ENCODE data around the gene PXMP2. TPM values are rescaled to one million over a fixed set of nuclear protein-coding genes. Genes with fewer than 3 reads are reported as not detected.

Gene PXMP2
- total and polyA plus RNA-seq, 11 donors = 23.9 to 149 (median 39.7) TPM

DNA sequence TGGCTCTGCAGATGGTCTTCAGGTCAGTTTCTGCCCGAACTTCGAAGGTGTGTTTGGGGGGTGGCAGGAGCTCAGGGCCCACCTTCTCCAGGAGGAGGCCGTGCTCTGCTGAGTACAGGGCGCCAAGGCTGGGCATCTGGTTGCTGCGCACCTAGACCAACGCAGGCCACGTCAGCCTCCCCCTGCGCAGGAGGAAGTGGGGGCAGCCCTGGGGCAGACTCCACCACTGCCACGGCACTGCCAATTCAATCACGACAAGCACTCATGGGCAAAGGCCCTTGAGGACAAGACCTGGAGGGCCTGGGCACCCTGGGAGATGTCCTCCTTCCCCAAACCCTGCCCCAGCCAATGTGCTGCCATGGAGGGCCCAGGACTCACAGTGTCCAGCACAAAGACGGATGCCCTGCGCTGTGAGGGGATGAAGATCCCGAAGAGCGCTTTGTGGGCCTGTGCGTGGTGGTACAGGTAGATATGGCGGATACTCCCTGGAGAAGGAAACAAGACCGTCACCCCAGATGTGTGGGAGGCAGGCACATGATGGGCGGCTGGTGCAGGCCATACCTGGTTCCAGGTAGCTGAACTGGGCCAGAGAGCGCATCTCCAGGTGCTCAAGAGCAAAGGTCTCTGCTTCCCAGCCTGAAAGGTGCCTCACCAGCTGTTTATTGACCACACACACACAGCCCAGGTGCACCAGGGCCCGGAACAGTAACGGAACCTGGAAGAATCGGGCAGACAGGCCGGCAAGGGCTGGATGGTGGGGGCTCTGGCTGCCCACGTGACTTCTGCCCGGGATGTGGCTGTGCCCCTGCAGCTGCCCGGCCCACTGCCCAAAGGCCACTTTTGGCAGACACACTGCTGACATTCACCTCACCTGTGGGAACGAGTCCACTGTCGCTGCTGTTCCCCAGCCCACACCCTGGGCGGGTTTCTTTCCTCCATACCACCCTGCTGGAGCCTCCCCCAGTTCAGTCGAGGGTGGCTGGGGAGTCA, 44.2 kb upstream of the PXMP2 start:
- H3K27me3 ChIP-seq = no peaks in the 10 kb centered on the region
- no peaks in the 10 kb centered on the region for H3K9me3 ChIP-seq
- DNase-seq = no peak
- H3K27ac ChIP-seq = no peak overlapping the region
- TF ChIP-seq, protein P1, sequence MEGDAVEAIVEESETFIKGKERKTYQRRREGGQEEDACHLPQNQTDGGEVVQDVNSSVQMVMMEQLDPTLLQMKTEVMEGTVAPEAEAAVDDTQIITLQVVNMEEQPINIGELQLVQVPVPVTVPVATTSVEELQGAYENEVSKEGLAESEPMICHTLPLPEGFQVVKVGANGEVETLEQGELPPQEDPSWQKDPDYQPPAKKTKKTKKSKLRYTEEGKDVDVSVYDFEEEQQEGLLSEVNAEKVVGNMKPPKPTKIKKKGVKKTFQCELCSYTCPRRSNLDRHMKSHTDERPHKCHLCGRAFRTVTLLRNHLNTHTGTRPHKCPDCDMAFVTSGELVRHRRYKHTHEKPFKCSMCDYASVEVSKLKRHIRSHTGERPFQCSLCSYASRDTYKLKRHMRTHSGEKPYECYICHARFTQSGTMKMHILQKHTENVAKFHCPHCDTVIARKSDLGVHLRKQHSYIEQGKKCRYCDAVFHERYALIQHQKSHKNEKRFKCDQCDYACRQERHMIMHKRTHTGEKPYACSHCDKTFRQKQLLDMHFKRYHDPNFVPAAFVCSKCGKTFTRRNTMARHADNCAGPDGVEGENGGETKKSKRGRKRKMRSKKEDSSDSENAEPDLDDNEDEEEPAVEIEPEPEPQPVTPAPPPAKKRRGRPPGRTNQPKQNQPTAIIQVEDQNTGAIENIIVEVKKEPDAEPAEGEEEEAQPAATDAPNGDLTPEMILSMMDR (IDR thresholded peaks at IDR 0.05) = no peak
- no peak for TF ChIP-seq POLR2A (IDR thresholded peaks at IDR 0.05)
- peaks cover 0 to 74% (median 54%) of the 10 kb centered on the region in 9 donors for H3K36me3 ChIP-seq
- 94 to 95% (median 95%) methylated on average over 18 to 30 of the region's 30 CpGs for WGBS, 4 donors
- no peak overlapping the region for H3K4me3 ChIP-seq
- intact Hi-C loops (cut with DNase I) = no loop called here
- H3K4me1 ChIP-seq = no peaks in the 10 kb centered on the region
- ATAC-seq = no peak

DNA sequence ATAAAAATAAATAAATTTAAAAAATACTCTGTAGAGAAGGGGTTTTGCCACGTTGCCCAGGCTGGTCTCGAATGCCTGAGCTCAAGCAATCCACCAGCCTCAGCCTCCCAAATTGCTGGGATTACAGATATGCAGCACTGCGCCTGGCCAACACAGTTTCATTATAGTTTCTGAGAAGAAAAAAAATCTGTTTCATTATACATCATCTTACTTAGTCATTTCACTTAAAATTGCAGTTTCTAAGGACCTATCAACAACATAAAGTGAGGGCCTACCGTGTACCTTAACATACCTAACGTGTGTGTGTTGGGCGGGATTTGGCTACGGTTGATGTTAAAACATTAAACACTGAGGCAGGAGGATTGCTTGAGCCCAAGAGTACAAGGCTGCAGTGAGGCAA, 40.5 kb upstream of the PXMP2 start:
- WGBS, 4 donors = 96 to 99% (median 97%) methylated on average over 7 of the region's 7 CpGs
- TF ChIP-seq, protein P1 (IDR thresholded peaks at IDR 0.05) = no peak
- no peak for TF ChIP-seq POLR2A (IDR thresholded peaks at IDR 0.05)
- no peak for ATAC-seq
- no peaks in the 10 kb centered on the region for H3K4me1 ChIP-seq
- DNase-seq = no peak
- intact Hi-C loops (cut with DNase I) = no loop called here
- H3K27me3 ChIP-seq = no peaks in the 10 kb centered on the region
- H3K36me3 ChIP-seq = peaks cover 0 to 78% (median 60%) of the 10 kb centered on the region in 9 donors
- H3K27ac ChIP-seq = no peak overlapping the region
- no peak overlapping the region for H3K4me3 ChIP-seq
- H3K9me3 ChIP-seq = no peaks in the 10 kb centered on the region

DNA sequence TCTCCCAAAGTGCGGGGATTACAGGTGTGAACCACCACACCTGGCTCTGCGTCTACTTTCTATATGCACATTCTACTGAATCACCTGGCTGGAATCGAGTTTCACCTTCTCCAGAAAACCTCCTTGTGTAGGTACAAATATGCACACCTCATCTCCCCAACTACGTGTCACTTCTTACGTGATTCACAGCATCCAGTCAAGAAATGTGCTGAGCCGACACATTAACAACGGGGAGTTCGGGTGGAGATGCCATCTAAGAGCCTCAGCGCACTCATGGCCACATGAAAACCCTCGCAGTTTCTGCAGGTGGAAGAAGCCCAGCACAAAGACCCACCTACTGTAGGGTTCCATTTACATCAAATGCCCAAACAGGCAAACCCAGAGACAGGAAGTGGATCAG, 39.5 kb upstream of the PXMP2 start:
- Histone ChIP-seq H3K4me1 (no peaks in the 10 kb centered on the region), H3K27me3 (no peaks in the 10 kb centered on the region), H3K36me3 (peaks cover 0 to 75% (median 54%) of the 10 kb centered on the region in 9 donors), H3K9me3 (no peaks in the 10 kb centered on the region), H3K27ac (no peak overlapping the region), H3K4me3 (no peak overlapping the region)
- intact Hi-C loops (cut with DNase I) = no loop called here
- DNase-seq (no peak), ATAC-seq (no peak)
- TF ChIP-seq POLR2A (IDR thresholded peaks at IDR 0.05) = no peak
- TF ChIP-seq, protein P1 (IDR thresholded peaks at IDR 0.05) = no peak
- WGBS, 4 donors = 95 to 97% (median 96%) methylated on average over 10 of the region's 10 CpGs

DNA sequence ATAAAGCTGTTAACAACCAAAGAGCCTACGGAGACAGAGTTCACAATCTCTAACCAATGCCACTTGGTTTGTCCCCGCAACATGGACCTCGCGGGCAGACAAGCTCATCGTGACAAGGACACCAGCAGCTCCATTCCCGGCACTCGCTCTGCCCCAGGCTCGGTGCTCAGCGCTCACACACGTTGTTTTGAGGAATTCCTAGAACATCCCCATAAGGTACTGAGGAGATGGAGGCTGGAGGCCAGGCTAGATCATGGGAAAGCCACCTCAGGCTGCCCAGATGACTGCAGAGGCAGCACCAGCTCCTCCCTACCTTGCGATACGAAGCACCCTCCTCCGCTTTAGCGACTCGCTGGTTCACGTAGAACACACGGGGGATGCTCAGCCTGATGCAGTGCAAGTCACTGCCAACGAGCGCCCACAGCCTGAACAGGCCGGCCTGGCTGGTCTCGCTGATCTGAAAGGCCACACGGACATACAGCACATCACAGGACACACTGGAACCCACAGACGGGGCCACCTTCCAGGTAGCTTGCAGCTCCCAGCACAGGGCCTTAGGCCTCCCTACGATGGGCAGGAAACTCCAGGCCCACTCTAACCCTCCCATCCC, 38.7 kb upstream of the PXMP2 start:
- Histone ChIP-seq H3K27ac (no peak overlapping the region), H3K27me3 (no peaks in the 10 kb centered on the region), H3K4me1 (no peaks in the 10 kb centered on the region), H3K36me3 (peaks cover 0 to 75% (median 56%) of the 10 kb centered on the region in 9 donors), H3K9me3 (no peaks in the 10 kb centered on the region), H3K4me3 (no peak overlapping the region)
- TF ChIP-seq, protein P1 (IDR thresholded peaks at IDR 0.05) = no peak
- no peak for TF ChIP-seq POLR2A (IDR thresholded peaks at IDR 0.05)
- DNase-seq = no peak
- intact Hi-C loops (cut with DNase I) = no loop called here
- ATAC-seq = peak in 1 of 4 donors; percentile 11
- WGBS, 4 donors = 93 to 98% (median 95%) methylated on average over 24 of the region's 24 CpGs

All from heart left ventricle (tissue), 16 donors.